GM23248 (cell line): ENCODE results near the gene MAGEB16. TPM values are rescaled to one million over a fixed set of nuclear protein-coding genes. Genes with fewer than 3 reads are reported as not detected.

ENCODE experiments used
- DNase-seq: peaks from one replicate; pipeline ENCODE4 v3.0.0-alpha.2; 2015
- H2AFZ ChIP-seq: fragments of 200-600 bp; sonication (generic); 2 replicates; pipeline ENCODE4 v1.6.1; 2016; ENCODE audit warnings: antibody characterized with exemption
- H3F3A ChIP-seq: fragments of 200-600 bp; sonication (generic); 2 replicates; pipeline ENCODE4 v1.6.1; 2016; ENCODE audit warnings: mild to moderate bottlenecking, antibody characterized with exemption, mixed run types; ENCODE audit not compliant: insufficient read depth
- H3K27ac ChIP-seq: fragments of 200-600 bp; sonication (generic); 2 replicates; pipeline ENCODE4 v1.5.1; 2016; ENCODE audit warnings: mild to moderate bottlenecking
- H3K27me3 ChIP-seq: fragments of 200-600 bp; sonication (generic); replicated peaks from 2 replicates; pipeline ENCODE4 v1.6.1; 2016; ENCODE audit warnings: mild to moderate bottlenecking; ENCODE audit not compliant: insufficient read depth
- H3K36me3 ChIP-seq: fragments of 200-600 bp; sonication (generic); 2 replicates; pipeline ENCODE4 v1.6.1; 2016; ENCODE audit warnings: low read depth, mild to moderate bottlenecking
- H3K4me1 ChIP-seq: fragments of 200-600 bp; sonication (generic); 2 replicates; pipeline ENCODE4 v1.6.1; 2016; ENCODE audit warnings: mild to moderate bottlenecking; ENCODE audit not compliant: insufficient read depth
- H3K4me2 ChIP-seq: fragments of 200-600 bp; sonication (generic); one replicate; pipeline ENCODE4 v1.6.1; 2016; ENCODE audit warnings: mild to moderate bottlenecking; ENCODE audit not compliant: unreplicated experiment
- H3K4me3 ChIP-seq: fragments of 200-600 bp; sonication (generic); 2 replicates; pipeline ENCODE4 v1.5.1; 2016; ENCODE audit warnings: mild to moderate bottlenecking
- H3K79me2 ChIP-seq: fragments of 200-600 bp; sonication (generic); 2 replicates; pipeline ENCODE4 v1.6.1; 2016; ENCODE audit warnings: mild to moderate bottlenecking; ENCODE audit not compliant: insufficient read depth
- H3K9ac ChIP-seq: fragments of 200-600 bp; sonication (generic); 2 replicates; pipeline ENCODE4 v1.6.1; 2016; ENCODE audit warnings: mild to moderate bottlenecking
- H3K9me2 ChIP-seq: fragments of 200-600 bp; sonication (generic); 2 replicates; pipeline ENCODE4 v1.6.1; 2016; ENCODE audit warnings: mixed run types, mild to moderate bottlenecking, moderate library complexity; ENCODE audit not compliant: insufficient read depth
- H3K9me3 ChIP-seq: fragments of 200-600 bp; sonication (generic); one replicate; pipeline ENCODE4 v1.6.1; 2017; ENCODE audit warnings: low read depth
- H4K20me1 ChIP-seq: fragments of 200-600 bp; sonication (generic); 2 replicates; pipeline ENCODE4 v1.6.0; 2016; ENCODE audit not compliant: insufficient read depth
- EZH2 ChIP-seq: fragments of 200-600 bp; sonication (generic); IDR thresholded peaks from 2 replicates; pipeline ENCODE4 v1.6.1; 2018; ENCODE audit warnings: antibody characterized with exemption, mild to moderate bottlenecking; ENCODE audit not compliant: insufficient read depth, poor library complexity, severe bottlenecking
- EZH2phosphoT487 ChIP-seq: fragments of 200-600 bp; sonication (generic); IDR thresholded peaks from 2 replicates; pipeline ENCODE4 v1.6.1; 2018; ENCODE audit warnings: antibody characterized with exemption, moderate library complexity, mild to moderate bottlenecking, low read depth; ENCODE audit not compliant: insufficient read depth
- WGBS, 2 experiments: methylation state at CpG; one replicate each; pipeline ENCODE4 v1.1.6; 2015 to 2017; ENCODE audit warnings: low lambda C conversion rate in 2 of 2, low coverage in 1 of 2; ENCODE audit errors: missing lambda C conversion rate in 2 of 2; 5-methylcytosine and 5-hydroxymethylcytosine counted together
- in situ Hi-C: fragments of 300-500 bp; cut with MboI; formaldehyde crosslinking; loops from 2 replicates; pipeline ENCODE4 v1.15.0; 2020
- polyA plus RNA-seq: library from polyadenylated mRNA; unstranded; fragments of >200 nt; fragmentation: Nextera tagmentation; extraction: Ambion mirVana; gene quantifications from 2 replicates; pipeline ENCODE4 v1.2.1, GENCODE V29; 2016
- total RNA-seq: library from RNA; depleted of rRNA; stranded (reverse); fragments of >200 nt; shearing (Covaris generic); gene quantifications from 2 replicates; pipeline ENCODE4 v1.2.3, GENCODE V29; 2014; rRNA removed

Gene MAGEB16
- total and polyA plus RNA-seq, 2 experiments from 2014 or later: not detected

DNA sequence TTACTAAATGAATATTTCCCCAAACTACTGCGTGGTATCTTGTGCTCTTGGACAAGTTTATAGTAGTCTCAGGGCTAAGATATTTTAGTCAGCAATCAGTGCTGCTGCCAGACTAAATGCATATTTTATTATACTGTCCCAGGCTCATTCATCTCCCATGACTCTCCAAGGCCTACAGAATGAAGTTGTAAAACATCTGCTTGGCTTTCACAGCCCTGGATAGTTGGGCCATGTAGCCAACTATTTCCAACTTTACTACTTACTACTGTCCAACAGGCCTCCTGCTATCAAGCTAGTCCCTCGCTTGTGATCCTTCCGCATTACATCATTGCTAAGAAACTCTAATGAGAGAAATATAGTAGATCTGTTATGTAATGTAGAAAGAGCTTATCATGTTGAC, 31.4 kb downstream of the MAGEB16 start:
- DNase-seq: no peak
- H2AFZ ChIP-seq: no peak overlapping the region
- H3K9ac ChIP-seq: no peak overlapping the region
- no peaks in the 10 kb centered on the region for H4K20me1 ChIP-seq
- no peaks in the 10 kb centered on the region for H3K36me3 ChIP-seq
- H3K79me2 ChIP-seq: no peaks in the 10 kb centered on the region
- no peak overlapping the region for H3K4me3 ChIP-seq
- H3F3A ChIP-seq: no peaks in the 10 kb centered on the region
- H3K4me2 ChIP-seq: no peak overlapping the region
- WGBS, 2 experiments: 0 to 5% methylated on average over 3 of the region's 3 CpGs
- H3K27me3 ChIP-seq: no peaks in the 10 kb centered on the region
- TF ChIP-seq EZH2 (no peak), EZH2phosphoT487 (no peak)
- no peaks in the 10 kb centered on the region for H3K4me1 ChIP-seq
- in situ Hi-C loops: no loop called here
- H3K27ac ChIP-seq: no peak overlapping the region
- H3K9me3 ChIP-seq: no peaks in the 10 kb centered on the region
- no peaks in the 10 kb centered on the region for H3K9me2 ChIP-seq

DNA sequence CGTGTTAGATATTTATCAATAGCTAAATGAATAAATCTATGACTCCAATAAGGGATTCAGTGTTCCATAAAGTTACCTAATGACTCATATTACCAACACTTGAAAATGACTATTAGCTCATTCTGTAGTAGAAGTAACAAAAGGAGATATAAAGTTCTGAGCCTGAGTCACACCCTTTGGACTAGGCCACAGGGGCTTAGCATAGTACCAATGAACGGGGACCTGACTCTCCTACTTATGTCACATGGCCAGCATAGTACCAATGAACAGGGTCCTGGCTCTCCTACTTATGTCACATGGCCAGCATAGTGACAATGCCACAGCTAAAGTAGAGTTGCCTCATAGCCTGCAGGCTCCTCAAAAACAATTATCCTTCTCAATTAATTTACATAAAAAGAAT, 43.7 kb downstream of the MAGEB16 start:
- Histone ChIP-seq H3K27ac (no peak overlapping the region), H3K9me3 (no peaks in the 10 kb centered on the region), H3K36me3 (no peaks in the 10 kb centered on the region), H3K4me3 (no peak overlapping the region), H2AFZ (no peak overlapping the region), H3K27me3 (no peaks in the 10 kb centered on the region), H3K9me2 (no peaks in the 10 kb centered on the region), H3K4me2 (no peak overlapping the region), H3K79me2 (no peaks in the 10 kb centered on the region), H3K4me1 (no peaks in the 10 kb centered on the region), H4K20me1 (no peaks in the 10 kb centered on the region), H3F3A (no peaks in the 10 kb centered on the region), H3K9ac (no peak overlapping the region)
- 0 to 3% methylated on average over 2 of the region's 2 CpGs for WGBS, 2 experiments
- no peak for TF ChIP-seq EZH2
- TF ChIP-seq EZH2phosphoT487: no peak
- no peak for DNase-seq
- in situ Hi-C loops: no loop called here

DNA sequence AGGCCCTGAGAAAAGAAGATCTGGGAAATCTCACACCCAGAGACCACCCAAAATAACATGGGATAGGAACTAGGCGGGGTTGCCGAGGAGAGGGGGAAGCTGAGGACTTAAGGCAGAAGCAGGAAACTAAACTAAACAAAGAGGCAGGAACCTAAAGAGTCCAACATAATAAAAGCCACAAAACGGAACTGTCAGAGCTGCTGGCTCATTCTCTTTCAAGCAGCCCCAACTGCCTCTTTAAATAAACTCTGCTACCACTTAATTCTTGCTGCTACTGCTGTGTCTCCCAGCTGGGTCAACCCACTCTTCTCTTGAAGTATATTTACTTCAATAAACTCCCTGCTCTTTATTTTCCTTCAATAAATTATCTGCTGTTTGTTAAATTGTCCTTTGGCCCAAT, 44.5 kb downstream of the MAGEB16 start:
- no peak overlapping the region for H3K27ac ChIP-seq
- H3K27me3 ChIP-seq: no peaks in the 10 kb centered on the region
- no peaks in the 10 kb centered on the region for H4K20me1 ChIP-seq
- H3F3A ChIP-seq: no peaks in the 10 kb centered on the region
- H2AFZ ChIP-seq: no peak overlapping the region
- no peaks in the 10 kb centered on the region for H3K79me2 ChIP-seq
- no peaks in the 10 kb centered on the region for H3K9me2 ChIP-seq
- no peak overlapping the region for H3K9ac ChIP-seq
- H3K4me1 ChIP-seq: no peaks in the 10 kb centered on the region
- H3K9me3 ChIP-seq: no peaks in the 10 kb centered on the region
- TF ChIP-seq EZH2phosphoT487 (no peak), EZH2 (no peak)
- WGBS, 2 experiments: 0% methylated on average over 1 to 3 of the region's 3 CpGs
- DNase-seq: no peak
- in situ Hi-C loops: no loop called here
- H3K36me3 ChIP-seq: no peaks in the 10 kb centered on the region
- H3K4me2 ChIP-seq: no peak overlapping the region
- H3K4me3 ChIP-seq: no peak overlapping the region

- Histone ChIP-seq H3K4me2 (no peak overlapping the region), H3K9me3 (no peaks in the 10 kb centered on the region), H3K4me1 (no peaks in the 10 kb centered on the region), H3K79me2 (no peaks in the 10 kb centered on the region), H3K36me3 (no peaks in the 10 kb centered on the region), H4K20me1 (no peaks in the 10 kb centered on the region), H3F3A (no peaks in the 10 kb centered on the region), H2AFZ (no peak overlapping the region), H3K9ac (no peak overlapping the region), H3K27me3 (no peaks in the 10 kb centered on the region), H3K4me3 (no peak overlapping the region), H3K27ac (no peak overlapping the region), H3K9me2 (no peaks in the 10 kb centered on the region)
- DNase-seq: no peak
- WGBS, 2 experiments: 19 to 20% methylated on average over 4 of the region's 4 CpGs
- TF ChIP-seq EZH2: no peak
- no peak for TF ChIP-seq EZH2phosphoT487
- in situ Hi-C loops: no loop called here
Measured at GRCh38 chrX:35847736-35848135, 49.6 kb downstream of the MAGEB16 start.

Other genes starting within 250 kb of the MAGEB16 start
- gene CFAP47, start 121.4 kb downstream of the MAGEB16 start, total RNA-seq: not detected in 2 replicates
- gene CFAP47, start 121.4 kb downstream of the MAGEB16 start, polyA plus RNA-seq: not detected in 2 replicates